Adrenal gland (tissue), 5 donors: Measurements from ENCODE around the gene MAML3.

ENCODE experiments used
- POLR2A ChIP-seq, 2 donors: fragments of 450-650 bp; IDR thresholded peaks; one replicate each; pipeline ENCODE4 v1.6.1; 2017; ENCODE audit warnings: antibody characterized with exemption in 2 of 2, mild to moderate bottlenecking in 2 of 2, moderate library complexity in 1 of 2
- TF ChIP-seq, protein P1 (sequence below), 6 experiments: fragments of 450-650 bp in 4 of 6; fragments of 200-600 bp in 2 of 6; sonication (generic) in 1 of 6; IDR thresholded peaks; 1 replicate in 5 of 6; 2 replicates in 1 of 6; pipeline versions ENCODE4 v1.5.1 to v1.8.0; 2016 to 2021; ENCODE audit warnings: antibody characterized with exemption in 6 of 6, mild to moderate bottlenecking in 2 of 6, moderate library complexity in 1 of 6
- donor health status: DM: no; HTN: no; CAD: no.

DNA sequence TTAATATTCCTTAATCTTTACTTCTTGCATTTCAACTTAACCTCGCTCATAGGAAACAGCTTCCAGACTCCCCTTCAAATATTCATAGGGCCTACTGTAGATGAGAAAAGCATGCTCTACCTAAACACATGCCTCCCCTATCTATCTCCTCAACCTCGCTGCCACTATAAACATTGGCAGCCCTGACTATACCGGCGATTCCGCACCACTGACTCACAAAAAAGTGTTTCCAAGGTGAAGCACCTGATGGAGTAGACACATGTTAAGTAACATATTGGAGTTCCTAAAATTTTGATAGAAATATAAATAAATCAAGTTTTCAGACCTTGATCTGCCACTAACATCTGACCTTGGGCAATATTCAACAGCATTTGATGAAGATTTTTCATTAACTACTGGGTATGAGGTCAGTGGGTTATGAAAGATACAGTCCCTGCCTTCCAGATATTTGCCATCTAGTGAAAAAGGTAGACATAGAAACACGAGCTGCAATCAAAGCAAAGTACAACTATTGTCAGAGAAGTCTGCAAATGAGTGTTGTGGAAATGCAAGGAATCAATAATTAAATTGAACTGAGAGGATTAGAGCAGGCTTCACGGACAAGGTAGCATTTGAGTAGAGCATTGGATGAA lies 184.2 kb downstream of the MAML3 start:
- no peak for TF ChIP-seq POLR2A (IDR thresholded peaks at IDR 0.05)
- TF ChIP-seq, protein P1, sequence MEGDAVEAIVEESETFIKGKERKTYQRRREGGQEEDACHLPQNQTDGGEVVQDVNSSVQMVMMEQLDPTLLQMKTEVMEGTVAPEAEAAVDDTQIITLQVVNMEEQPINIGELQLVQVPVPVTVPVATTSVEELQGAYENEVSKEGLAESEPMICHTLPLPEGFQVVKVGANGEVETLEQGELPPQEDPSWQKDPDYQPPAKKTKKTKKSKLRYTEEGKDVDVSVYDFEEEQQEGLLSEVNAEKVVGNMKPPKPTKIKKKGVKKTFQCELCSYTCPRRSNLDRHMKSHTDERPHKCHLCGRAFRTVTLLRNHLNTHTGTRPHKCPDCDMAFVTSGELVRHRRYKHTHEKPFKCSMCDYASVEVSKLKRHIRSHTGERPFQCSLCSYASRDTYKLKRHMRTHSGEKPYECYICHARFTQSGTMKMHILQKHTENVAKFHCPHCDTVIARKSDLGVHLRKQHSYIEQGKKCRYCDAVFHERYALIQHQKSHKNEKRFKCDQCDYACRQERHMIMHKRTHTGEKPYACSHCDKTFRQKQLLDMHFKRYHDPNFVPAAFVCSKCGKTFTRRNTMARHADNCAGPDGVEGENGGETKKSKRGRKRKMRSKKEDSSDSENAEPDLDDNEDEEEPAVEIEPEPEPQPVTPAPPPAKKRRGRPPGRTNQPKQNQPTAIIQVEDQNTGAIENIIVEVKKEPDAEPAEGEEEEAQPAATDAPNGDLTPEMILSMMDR (IDR thresholded peaks at IDR 0.05), result no peak
